HG03108 (cell line): ENCODE results near the gene GRK5.

Experiments used
- ATAC-seq: cut with Tn5 transposase; IDR thresholded peaks from one replicate; pipeline ENCODE4 v1.9.1; 2021; ENCODE audit warnings: moderate library complexity; ENCODE audit not compliant: unreplicated experiment

The GRK5 gene

GRCh38 chr10:119292968-119293760 lies 85.8 kb downstream of the GRK5 start:
- no peak for ATAC-seq

- no peak for ATAC-seq
Measured at GRCh38 chr10:119296703-119297102, 89.3 kb downstream of the GRK5 start.

GRCh38 chr10:119297207-119297968 lies 90.0 kb downstream of the GRK5 start:
- no peak for ATAC-seq

GRCh38 chr10:119298810-119299209 lies 91.4 kb downstream of the GRK5 start:
- no peak for ATAC-seq

- no peak for ATAC-seq
Measured at GRCh38 chr10:119299531-119299930, 92.2 kb downstream of the GRK5 start.

GRCh38 chr10:119301397-119301796 lies 94.0 kb downstream of the GRK5 start:
- ATAC-seq = no peak

GRCh38 chr10:119302172-119302571 lies 94.8 kb downstream of the GRK5 start:
- ATAC-seq = no peak

- no peak for ATAC-seq
Measured at GRCh38 chr10:119302591-119303253, 95.4 kb downstream of the GRK5 start.

GRCh38 chr10:119303886-119304285 lies 96.5 kb downstream of the GRK5 start:
- no peak for ATAC-seq

- no peak for ATAC-seq
Measured at GRCh38 chr10:119304541-119304940, 97.2 kb downstream of the GRK5 start.

- ATAC-seq = peak; percentile 52
Measured at GRCh38 chr10:119305860-119306513, 98.6 kb downstream of the GRK5 start.

GRCh38 chr10:119306514-119306951 lies 99.2 kb downstream of the GRK5 start:
- ATAC-seq = peak; percentile 68

GRCh38 chr10:119306986-119307392 lies 99.6 kb downstream of the GRK5 start:
- no peak for ATAC-seq

- no peak for ATAC-seq
Measured at GRCh38 chr10:119308089-119308488, 100.7 kb downstream of the GRK5 start.

GRCh38 chr10:119308551-119309422 lies 101.4 kb downstream of the GRK5 start:
- no peak for ATAC-seq

- ATAC-seq = no peak
Measured at GRCh38 chr10:119309423-119309770, 102.0 kb downstream of the GRK5 start.

GRCh38 chr10:119310806-119311205 lies 103.4 kb downstream of the GRK5 start:
- ATAC-seq = no peak

- ATAC-seq = no peak
Measured at GRCh38 chr10:119312241-119312640, 104.9 kb downstream of the GRK5 start.

- no peak for ATAC-seq
Measured at GRCh38 chr10:119313024-119313423, 105.7 kb downstream of the GRK5 start.

- ATAC-seq = peak; percentile 74
Measured at GRCh38 chr10:119313644-119314043, 106.3 kb downstream of the GRK5 start.
